ENCODE data around the gene CCDC136.

CCDC136 gene

DNA sequence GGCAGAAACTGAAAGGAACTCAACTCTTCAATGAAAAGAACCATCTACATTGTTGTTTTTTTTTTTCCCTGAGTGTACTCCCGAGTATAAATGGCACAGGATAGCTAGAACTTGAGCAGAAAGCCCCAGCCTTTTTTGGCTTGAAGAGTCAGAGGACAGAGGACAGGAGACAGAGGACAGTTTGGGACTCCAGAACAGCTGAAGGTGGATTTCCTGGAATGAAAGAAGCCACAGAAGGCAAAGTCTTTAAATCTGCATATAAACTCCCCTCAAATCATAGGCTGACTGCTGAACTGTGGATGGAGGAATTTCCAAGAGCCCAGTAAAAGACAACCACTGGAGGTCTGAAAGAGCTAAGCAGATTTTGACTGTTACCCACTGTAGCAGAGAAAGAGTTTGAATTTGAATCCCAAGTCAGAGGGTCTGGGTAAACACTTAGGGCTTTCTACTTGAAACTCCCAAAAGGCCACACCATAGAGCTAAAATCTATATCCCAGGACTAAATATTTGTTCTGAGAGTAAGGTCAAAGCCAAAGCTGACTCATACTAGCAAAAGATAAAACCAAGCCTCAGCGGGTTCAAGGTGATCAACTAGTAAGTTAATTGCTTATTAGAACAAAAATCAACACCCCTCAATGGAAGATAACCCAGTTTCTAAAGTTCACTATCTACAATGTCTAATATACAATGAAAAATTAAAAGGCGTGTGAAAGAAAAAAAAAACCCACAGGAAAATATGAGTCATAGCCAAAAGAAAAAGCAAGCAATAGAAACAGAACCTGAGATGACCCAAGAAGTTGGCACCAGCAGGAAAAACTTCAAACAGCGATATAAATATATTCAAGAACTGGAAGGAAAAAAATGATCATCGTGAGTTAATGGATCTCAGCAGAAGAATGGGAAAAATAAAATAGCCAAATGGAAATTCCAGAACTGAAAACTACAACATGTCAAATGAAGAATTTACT is 14.3 kb upstream of the CCDC136 start:
- no peak for DNase-seq

DNA sequence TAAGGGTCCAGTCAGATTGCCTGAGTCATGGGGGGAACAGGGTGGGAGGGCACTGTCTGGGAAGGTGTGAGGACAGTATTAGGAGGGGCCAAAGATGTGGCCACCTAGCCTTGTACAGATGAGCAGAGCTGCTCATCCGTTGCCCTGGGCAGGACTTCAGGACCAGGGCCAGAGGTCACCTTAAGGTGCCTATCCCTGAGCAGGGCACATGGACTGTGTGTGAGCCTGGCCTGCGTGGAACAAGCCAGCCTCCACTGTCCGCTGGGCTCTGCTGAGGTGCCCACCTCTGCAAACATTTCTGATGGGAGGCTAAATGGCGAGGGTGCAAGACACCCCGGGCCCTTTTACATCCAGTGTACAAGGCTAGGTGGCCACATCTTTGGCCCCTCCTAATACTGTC is 12.8 kb upstream of the CCDC136 start:
- DNase-seq = no peak

DNA sequence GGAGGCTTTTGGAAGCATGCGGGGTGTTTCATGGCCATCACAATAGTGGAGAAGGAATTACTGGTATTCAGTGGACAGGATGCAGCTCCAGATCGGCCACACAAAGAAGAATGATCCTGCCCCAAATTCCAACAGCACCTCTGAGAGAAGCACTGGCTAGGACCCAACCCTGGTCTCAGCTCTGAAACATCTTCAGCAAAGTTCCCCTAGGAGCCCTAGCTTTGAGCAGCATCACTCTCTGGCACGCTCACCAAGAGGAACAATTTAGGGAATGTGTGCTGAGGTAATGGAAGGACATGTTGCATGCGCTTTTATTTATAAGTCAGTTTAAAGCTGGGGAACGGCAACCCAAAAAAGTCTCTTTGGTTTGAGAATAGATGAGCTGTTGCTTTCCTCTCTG is 10.6 kb upstream of the CCDC136 start:
- DNase-seq = no peak

DNA sequence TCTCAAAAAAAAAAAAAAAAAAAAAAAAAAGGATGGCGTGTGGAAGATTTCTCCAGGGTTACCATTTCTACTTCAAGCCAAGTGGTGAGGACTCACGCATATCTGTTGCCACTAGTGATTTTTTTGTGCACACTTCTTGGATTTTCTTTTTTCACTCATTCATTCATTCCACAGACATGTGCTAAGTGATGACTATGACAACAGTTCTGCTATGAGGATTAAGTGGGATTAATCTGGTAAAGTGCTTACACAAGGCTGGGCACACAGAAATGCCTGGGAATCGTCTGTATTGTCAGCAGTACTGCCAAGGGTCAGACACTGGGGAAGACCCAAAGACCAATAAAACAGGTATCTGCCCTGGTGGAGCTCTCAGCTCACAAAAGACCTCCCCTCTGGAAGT is 9.9 kb upstream of the CCDC136 start:
- no peak for DNase-seq

DNA sequence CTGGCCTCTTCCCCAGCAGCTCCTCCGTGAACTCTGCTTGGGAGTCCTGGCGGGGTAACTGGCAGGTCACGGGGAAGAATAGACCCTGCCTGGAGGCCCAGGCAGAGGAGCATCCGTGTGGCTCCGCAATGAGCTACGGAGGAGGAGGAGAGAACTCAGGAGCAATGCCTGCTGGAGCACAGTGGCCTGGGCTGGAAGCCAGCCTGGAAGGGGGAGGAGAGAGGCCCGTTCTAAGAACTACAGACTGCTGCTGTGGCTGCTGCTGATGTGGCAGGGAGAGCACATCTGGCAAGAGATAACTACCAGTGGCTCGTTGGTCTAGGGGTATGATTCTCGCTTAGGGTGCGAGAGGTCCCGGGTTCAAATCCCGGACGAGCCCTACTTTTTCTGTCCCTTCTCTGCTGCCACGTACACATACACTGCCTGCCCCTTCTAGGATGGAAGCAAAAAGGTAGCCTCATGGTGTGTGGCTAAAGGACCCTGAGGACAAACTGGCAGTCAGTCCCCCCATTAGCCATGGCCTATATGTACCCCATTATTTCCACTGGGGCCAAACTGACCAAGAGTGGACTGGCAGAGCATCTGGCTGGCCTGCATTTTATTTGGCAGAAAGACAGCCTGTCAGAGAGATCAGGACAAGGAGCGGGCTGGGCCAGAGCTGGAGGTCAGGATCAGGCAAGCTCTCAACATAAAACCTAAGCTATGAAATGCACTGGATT is 8.5 kb upstream of the CCDC136 start:
- no peak for DNase-seq

DNA sequence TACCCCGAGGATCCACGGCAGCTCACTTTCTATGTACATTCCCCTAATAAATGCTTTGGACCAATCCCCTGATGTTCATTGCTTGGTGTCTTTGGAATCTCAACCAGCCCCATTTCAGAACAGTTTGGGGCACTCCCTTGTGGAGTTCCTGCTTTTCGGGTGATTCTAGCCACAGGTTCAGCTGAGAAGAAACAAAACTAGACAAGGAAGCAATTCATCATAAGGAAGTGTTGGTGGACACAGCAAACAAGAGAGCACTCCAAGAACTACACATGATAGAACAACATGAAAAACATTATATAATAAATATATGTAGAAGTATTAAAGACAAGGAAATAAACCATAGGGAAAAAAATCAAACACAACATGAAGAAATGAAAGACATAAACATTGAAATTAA is 6.0 kb upstream of the CCDC136 start:
- DNase-seq = no peak

DNA sequence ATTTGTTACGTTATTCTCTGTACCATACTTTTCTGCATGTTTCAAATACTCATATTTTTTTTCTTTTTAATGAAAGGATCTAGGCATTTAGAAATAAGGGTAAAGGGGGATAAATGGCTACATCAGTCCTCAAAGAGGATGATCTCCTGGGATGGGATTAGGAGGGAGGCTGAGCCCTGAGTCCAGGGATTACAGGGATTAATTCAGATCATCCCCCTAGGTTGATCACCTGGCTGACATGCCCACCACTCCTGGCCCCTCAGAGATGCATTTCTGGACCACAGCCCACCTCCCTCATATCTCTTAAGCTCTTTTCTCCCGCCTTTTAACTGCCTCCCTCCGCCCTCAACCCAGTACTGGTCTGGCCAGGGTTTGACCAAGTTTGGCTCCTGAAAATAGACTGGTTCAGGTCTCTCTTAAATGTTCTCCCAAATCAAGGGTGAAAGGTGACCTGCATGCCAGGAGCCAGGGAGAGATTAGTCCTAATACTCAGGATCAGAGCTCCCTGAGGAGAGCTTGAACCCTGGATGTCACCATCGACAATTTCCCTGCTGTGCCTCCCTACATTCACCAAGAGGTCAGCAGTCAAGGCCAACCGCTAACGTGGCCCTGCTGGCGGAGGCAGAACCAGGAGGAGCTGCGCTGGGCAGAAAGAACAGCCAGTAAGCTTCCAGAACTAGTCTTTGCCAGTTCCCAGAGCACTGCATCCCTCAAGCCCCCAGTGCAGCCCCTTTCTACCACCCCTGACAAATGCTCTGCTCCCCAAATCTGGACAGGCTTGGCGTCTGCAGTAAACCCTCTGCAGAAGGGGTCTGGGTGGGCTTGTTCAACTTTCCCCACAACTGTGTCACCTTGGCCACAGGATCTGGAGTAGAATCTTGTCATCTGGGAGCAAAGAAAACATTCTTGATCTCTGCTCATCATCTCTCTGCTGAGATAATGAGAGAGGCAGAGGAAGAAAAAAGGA is 3.0 kb upstream of the CCDC136 start:
- no peak for DNase-seq

DNA sequence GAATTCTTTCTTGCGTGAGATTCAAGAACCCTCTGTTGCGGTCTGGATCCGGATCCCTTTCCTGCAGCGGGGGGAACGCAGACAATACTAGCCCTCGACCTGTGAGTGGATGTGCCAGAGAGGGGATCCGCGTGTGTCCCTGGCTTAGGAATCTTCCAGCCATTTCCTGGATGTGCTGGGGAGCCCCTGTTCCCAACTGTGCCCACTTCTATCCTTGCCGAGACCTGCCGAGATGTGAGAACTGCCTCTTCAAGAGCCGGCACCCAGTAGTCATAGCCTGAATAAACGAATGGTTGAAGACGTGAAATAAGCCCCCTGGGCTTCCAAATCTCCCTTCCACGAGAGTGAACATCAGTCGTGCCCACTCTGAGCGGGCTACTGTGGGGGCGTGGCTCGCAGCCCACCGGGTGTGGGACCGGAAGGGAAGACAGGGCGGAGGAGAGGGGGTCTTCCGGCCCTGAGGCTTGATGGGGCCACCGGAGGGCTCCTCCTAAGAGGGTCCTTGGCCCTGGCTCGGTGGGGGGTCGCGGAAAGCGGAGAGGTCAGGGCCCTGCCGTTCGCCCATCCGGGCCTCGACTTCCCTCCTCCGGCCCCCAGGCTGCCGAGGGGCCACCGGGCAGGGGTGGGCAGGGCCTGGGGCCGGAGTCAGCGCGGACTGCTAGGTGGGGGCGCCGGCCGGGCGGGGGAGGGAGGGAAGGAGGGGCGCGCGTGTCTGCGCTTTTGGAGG is 1.3 kb upstream of the CCDC136 start:
- no peak for DNase-seq

DNA sequence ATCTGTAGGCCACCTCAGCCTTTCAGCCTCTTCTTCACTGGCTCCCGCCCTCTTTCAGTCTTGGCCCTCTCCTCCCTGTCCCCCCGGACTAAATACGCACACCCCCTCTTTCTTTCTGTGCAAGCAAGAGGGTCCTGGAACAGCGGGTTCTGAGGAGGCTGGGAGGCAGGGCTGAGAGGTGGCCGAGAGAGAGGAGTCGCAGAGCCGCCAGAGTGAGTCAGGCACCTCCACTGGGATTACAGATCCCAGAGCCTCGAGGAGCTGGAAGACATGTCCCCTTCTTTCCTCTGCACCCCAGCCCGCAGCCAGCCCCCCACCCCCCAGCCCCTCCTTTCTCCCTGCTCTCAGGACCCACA is 182 bp downstream of the CCDC136 start:
- no peak for DNase-seq

DNA sequence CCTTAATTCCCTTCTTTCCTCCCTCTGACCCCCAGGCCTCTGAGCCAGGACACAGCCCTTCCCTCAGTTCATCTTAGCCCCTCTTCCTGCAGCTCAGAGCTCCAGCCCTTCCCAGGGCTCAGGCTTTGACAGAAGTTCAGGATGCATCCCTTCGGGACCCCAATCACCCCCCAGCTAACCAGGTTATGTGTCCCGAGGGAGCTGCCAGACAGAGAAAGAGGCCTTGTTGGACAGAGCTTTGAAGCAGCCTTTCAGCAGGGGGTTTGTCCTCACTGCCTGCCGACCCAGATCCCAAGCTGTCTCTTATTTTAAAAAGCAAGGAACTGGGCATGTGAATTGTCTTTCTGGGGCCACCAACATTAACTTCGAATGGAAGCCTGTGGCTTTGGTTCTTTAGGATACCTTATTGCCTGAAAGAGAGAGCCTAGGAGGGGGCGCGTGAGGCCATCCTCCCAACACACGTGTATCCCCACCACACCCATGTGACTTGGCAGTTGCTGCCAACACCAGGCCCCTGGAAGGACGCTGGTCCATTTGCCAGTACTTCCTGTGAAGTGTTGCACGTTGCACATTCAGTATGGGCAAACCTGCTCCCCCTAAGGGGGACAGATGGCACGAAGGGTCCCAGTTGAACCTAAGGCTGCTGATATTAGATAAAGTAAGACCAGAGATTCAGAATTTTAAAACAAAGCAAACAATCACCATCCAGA is 858 bp downstream of the CCDC136 start:
- no peak for DNase-seq

DNA sequence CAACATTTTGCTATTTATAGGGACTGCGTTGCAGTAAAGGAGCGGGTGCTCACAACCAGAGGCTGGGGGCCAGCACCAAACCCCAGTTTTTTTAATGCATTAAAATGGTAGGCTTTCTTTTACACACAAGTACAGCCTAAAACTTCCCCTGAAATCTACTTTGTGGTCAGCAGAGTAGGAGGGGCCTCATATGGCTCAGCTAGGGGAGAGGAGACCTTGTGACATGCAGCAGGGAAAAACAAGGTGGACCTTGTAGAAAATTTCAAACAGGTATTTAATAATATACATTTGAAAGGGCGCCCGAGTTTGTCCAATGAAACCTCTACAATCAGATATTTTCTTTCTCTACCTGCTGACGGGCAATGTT is 1.4 kb downstream of the CCDC136 start:
- no peak for DNase-seq

DNA sequence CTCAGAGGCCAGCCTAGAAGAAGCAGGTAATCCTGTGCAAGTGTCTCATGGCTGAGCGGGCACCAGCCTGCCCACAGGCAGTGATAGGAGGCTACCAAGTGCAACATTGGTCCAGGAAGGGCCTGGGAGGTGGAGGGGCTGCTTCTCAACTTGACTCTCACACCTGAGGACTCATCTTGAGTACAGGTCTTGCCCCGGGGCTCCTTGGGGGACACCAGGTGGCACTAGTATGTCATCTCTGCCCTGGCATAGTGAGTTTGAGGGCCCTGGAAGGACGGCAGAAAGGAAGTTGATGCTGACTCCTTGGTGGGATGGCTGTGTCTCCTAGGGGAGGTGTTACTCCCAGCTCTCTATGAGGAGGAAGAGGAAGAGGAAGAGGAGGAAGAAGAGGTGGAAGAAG is 2.3 kb downstream of the CCDC136 start:
- no peak for DNase-seq

DNA sequence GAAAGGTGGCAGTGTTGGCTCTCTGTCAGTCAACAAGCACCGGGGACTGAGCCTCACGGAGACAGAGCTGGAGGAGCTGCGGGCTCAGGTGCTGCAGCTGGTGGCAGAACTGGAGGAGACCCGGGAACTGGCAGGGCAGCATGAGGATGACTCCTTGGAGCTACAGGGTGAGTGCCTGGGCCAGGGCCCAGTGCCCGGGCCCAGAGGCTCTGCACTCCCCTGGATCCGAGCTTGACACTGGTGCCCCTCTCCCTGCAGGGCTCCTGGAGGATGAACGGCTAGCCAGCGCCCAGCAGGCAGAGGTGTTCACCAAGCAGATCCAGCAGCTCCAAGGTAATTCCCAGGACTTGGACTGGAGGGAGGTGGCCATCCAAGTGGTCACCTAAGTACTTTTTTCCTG is 2.7 kb downstream of the CCDC136 start:
- no peak for DNase-seq

DNA sequence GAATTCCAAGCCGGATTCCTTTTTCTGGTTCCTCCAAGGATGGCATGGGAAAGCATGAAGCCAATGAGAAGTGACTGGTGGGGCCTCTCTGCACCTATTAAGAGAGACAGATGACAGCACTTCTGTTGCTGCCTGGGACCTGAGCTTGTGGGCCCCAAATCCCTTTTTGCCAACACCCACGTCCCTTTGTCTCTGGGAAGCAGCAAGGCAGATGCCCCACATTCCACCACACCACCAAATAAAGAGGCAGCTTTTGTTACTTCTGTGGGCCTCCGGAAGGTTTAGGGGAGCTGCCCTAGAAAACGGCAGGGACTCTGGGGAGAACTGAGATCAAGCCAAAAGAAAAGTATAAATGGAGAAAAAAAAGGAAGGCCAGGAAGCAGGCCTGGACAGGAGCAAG is 3.4 kb downstream of the CCDC136 start:
- no peak for DNase-seq

DNA sequence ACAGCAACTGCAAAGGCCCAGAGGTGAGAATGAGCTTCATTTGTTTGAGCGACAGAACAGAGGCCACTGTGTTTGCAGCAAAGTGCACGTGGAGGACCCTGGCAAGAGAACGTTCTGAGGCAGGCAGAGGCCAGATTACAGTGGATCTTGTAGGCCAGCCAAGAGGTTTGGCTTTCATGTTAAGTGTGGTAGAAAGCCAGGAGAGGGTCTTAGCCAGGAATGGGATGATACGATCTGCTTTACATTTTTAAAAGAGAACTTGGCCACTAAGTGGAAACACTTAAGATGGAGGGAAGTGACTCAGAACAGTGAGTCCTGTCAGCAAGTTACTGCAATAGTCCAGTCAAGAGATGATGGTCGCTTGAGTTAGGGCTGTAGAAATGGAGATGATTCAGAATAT is 4.6 kb downstream of the CCDC136 start:
- DNase-seq = no peak

DNA sequence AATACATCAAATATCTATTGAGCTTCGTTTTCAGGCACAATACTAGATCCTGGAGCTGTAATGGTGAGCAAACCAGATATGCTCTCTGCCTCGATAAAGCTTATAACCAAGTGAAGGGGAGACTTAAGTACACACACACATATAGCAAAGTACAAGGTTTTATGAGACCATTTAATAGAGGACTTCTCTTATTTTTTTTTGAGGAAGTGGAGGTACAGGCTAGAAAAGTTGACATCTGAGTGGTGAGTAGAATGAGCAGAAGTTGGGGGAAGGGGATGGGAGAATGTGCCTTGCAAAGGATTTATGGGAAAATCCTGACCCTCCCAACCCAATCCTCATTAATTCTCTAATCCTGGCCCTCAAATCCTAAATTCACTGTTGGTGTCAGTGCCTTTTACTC is 7.7 kb downstream of the CCDC136 start:
- no peak for DNase-seq

DNA sequence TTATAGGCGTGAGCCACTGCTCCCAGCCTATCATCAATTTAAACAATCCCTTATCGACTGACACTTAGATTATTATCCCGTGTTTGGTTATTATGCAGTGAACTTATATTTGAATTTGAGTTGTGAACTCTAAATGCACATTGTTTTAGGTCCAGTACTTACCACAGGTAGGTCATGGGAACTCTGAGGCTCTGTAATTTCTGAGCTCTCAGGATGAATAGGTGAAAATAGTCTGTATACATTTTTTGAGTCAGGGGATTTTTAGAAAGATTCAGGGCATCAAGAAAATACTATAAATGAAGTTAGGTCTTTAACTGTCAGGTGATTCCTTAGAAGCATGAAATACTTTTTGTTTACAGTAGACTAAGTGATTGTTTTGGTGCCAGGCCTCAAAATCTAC is 8.8 kb downstream of the CCDC136 start:
- DNase-seq = no peak

DNA sequence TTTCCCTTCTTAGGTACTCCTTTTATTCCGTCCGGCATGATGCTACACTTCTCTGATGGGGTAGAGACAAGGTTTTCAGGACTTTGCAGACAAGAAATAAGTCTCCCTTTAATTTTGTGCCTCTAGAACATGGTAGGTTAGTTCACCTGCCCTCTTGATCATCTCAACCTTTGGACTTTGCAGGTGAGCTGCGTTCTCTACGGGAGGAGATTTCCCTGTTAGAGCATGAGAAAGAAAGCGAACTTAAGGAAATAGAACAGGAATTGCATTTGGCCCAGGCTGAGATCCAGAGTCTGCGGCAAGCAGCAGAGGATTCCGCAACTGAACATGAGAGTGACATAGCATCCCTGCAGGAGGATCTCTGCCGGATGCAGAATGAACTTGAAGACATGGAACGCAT is 9.2 kb downstream of the CCDC136 start:
- DNase-seq = no peak

DNA sequence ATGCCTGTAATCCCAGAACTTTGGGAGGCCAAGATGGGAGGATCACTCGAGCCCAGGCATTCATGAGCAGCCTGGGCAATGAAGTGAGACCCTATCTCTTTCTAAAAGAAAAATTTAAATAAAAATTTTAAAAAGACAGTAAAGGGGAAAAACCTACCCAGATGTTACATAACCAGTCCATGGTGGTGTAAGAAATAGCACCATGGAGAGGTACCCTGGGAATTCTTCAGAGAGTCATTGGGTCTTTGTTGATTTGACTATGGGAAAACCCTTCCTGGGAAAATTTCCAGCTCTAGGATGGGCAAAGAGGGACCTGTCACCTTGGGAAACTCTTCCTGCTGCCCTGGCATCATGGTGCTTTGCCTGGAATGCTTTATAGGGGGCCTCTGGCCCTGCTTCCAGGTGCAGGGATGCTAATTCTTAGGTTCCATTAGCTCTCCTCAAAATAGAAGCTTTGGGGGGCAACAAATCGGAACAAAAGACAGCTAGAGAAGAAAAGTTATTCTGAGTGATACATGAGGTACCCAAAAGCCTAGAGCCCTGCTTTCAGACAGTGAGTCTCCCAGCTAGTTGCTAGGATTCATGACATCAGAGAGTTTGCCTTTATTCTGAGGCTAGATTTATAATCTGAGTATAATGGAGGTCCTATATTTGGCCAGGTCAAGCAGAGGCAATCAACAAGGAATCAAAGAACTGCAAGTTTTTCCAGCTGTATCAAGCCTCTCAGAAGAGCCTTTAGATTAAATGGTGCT is 10.1 kb downstream of the CCDC136 start:
- no peak for DNase-seq

DNA sequence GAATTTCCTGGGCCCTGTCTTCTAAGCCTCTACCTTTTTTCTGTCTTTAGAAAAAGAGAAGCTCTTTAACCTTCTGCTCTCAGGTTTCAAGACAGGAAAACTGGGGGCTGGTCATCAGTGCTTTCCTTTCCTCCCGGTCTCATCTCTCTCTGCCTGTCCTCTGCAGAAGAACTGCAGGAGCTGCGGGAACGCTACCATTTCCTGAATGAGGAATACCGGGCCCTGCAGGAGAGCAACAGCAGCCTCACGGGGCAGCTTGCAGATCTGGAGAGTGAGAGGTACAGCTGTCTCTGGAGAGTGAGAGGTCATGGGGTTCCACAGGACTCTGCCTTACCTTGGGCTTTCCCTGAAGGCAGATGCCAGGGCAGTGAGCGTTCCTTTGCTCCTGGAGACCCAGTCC is 12.7 kb downstream of the CCDC136 start:
- DNase-seq = no peak

DNA sequence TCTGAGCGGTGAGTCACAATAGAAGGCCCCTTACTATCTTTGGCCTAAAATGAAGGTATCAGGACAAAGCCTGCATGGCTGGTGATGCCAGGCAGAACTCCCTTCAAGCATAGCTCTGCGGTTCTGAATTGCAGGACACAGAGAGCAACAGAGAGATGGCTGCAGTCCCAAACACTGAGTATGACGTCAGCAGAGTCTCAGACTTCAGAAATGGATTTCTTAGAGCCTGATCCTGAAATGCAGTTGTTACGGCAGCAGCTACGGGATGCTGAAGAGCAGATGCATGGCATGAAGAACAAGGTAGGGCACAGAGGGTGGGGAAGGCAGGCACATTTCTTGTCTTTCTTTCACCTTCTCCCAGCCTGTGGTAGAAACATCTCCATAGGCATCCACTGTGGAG is 13.5 kb downstream of the CCDC136 start:
- DNase-seq = no peak

Data from NCI-H1417 treated with DMSO at 0.1 percent for 48 hours (cell line).